GM12865 (cell line): ENCODE measurements around the gene CARS2.
"Not testable (repeated sequence)": the region's sequence is repeated elsewhere in the genome, so short reads cannot be mapped to it uniquely, and the experiment has no call there.

ENCODE experiments used
- DNase-seq: peaks from one replicate; pipeline ENCODE4 v3.0.0; 2010; ENCODE audit warnings: low read depth
- H3K4me3 ChIP-seq: 2 replicates; pipeline ENCODE4 v1.5.1; 2011; ENCODE audit warnings: mild to moderate bottlenecking, low read depth, low read length, control low read depth
- TF ChIP-seq, protein P1 (sequence below): IDR thresholded peaks from 2 replicates; pipeline ENCODE4 v1.5.1; 2011; ENCODE audit warnings: low read length, control low read depth, low read depth, inconsistent platforms; ENCODE audit not compliant: insufficient read depth; ENCODE audit errors: missing control alignments

The CARS2 gene

DNA sequence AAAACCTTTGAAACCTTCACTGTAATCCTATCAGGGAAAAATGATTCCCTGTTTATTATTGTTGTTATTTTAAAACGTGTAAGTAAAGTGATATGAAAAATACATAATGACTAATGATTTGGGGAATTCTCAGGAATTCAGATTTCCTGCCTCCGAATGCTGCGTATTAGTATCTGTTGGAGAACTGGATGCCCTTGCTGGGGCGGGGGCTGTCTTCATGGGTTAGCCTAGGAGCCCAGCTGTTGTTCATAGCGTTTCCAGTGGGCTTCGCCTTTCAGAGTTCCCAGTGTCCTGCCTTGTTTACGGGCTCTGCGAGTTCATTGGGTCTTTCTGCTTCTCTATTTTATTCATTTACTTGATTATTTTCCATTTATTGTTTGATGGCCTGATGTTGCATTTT, 72.1 kb downstream of the CARS2 start:
- no peak for DNase-seq
- TF ChIP-seq, protein P1, sequence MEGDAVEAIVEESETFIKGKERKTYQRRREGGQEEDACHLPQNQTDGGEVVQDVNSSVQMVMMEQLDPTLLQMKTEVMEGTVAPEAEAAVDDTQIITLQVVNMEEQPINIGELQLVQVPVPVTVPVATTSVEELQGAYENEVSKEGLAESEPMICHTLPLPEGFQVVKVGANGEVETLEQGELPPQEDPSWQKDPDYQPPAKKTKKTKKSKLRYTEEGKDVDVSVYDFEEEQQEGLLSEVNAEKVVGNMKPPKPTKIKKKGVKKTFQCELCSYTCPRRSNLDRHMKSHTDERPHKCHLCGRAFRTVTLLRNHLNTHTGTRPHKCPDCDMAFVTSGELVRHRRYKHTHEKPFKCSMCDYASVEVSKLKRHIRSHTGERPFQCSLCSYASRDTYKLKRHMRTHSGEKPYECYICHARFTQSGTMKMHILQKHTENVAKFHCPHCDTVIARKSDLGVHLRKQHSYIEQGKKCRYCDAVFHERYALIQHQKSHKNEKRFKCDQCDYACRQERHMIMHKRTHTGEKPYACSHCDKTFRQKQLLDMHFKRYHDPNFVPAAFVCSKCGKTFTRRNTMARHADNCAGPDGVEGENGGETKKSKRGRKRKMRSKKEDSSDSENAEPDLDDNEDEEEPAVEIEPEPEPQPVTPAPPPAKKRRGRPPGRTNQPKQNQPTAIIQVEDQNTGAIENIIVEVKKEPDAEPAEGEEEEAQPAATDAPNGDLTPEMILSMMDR: no peak
- H3K4me3 ChIP-seq: no peak overlapping the region

- not testable (repeated sequence) for H3K4me3 ChIP-seq, DNase-seq
Observed at GRCh38 chr13:110632255-110632654, 73.7 kb downstream of the CARS2 start.

DNA sequence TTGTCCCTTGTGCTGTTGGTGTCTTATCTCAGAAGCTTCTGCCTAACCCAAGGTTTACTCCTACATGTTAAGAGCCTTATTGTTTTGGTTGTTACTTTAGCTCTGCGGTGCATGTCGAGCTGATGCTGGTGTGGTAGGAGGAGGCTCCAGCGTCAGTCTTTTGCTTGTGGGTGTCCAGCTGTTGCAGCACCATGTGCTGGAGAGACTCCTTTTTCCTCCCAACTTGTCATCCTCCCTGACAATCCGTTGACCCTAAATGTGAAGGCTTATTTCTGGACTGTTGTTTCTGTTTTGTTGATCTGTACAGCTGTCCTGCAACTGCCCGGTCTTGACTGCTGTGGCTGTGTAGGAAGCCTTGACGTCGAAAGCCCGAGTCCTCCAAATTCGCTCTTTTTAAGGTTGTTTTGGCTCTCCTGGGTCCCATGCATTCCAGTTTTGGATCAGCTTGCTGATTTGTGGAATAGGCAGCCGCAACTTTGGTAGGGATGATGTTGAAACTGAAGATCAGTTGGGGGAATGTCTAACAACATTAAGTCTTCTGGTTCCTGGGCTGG, 75.3 kb downstream of the CARS2 start:
- TF ChIP-seq, protein P1: no peak
- DNase-seq: no peak
- no peak overlapping the region for H3K4me3 ChIP-seq

GRCh38 chr13:110629735-110630134, 76.2 kb downstream of the CARS2 start:
- TF ChIP-seq, protein P1: no peak
- no peak overlapping the region for H3K4me3 ChIP-seq
- DNase-seq: no peak

DNA sequence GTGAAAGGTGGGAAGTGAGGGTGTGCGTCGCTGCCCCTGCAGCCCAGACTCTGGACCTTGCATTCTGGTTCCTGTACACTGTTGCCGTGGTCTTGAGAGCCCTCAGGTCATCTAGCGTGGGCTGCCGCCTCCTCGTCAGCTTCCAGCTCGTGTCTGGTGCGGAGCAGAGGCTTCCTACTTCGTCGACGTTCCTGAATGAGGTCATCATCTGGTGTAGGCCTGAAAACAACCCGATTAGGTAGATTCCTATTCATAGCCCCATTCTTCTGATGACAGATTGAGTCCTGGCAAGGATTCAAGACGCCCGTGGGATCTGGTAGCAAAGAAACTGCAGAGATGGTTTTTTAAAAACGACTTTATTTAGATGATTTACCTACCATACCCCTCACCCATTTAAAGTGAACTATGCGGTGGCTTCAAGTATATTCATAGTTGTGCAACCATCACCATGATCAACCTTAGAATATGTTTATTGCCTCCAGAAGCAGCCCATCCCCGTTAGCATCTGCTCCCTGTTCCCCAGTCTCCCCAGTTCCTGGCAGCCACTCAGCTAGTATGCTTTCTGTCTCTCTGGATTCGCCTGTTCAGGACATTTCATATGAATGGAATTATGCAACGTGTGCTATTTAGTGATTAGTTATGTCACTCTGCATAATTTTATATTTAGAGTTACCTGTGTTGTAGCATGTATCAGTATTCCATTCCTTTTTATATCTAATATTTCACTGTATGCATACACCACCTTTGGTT, 76.8 kb downstream of the CARS2 start:
- DNase-seq: no peak
- TF ChIP-seq, protein P1: no peak

DNA sequence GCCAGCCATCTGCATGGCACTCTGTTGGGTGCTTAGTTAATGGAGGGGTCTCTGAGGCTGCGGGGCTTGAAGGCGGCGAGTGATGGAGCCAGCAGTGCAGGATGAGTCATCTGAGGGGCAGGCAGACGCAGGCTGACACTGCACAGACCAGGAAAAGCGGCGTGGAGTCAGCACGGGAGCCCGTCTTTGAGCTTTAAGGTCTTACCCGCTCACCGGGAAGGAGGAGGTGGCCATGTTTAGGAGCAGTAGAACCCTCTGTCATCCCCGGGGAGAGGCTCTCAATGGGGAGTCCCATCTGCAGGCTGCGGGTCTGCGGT, 77.5 kb downstream of the CARS2 start:
- TF ChIP-seq, protein P1: no peak
- DNase-seq: no peak
- no peak overlapping the region for H3K4me3 ChIP-seq

More for the DNA sequence above, 76.8 kb downstream of the CARS2 start:
- H3K4me3 ChIP-seq: no peak overlapping the region

GRCh38 chr13:110627761-110628476, 78.0 kb downstream of the CARS2 start:
- TF ChIP-seq, protein P1: no peak
- no peak for DNase-seq
- no peak overlapping the region for H3K4me3 ChIP-seq
